K562 (cell line): Measurements from ENCODE around the gene TFAP2E. TPM values are rescaled to one million over a fixed set of nuclear protein-coding genes. Genes with fewer than 3 reads are reported as not detected.
A peak's percentile ranks its signal among the peaks of the same experiment; 100 is the strongest.

Experiments
- E4F1 ChIP-seq: fragments of 250-450 bp; sonication (Bioruptor Pico); IDR thresholded peaks from 2 replicates; pipeline ENCODE4 v1.5.0; 2021; ENCODE audit warnings: mild to moderate bottlenecking, borderline replicate concordance
- ELF2 ChIP-seq: fragments of 250-450 bp; sonication (Bioruptor Pico); IDR thresholded peaks from 2 replicates; pipeline ENCODE4 v1.5.0; 2021; ENCODE audit warnings: mild to moderate bottlenecking
- FUS ChIP-seq: fragments of 200-400 bp; formaldehyde crosslinking; optimal IDR thresholded peaks from 2 replicates; pipeline ENCODE3; 2017; ENCODE audit warnings: low read depth, low read length
- HCFC1 ChIP-seq: IDR thresholded peaks from 2 replicates; pipeline ENCODE4 v1.6.1; 2012; ENCODE audit warnings: low read depth, low read length, improper control_type of control experiment
- JUND ChIP-seq, 2 experiments: IDR thresholded peaks; 2 replicates in 1 of 2; 3 replicates in 1 of 2; pipeline ENCODE4 v1.6.1; 2011; ENCODE audit warnings: borderline replicate concordance in 2 of 2, low read depth in 2 of 2, low read length in 2 of 2, improper control_type of control experiment in 1 of 2, missing biosample characterization in 1 of 2, missing genetic modification characterization in 1 of 2, missing genetic modification reagents in 1 of 2
- MAZ ChIP-seq, 2 experiments: fragments of 450-650 bp in 1 of 2; sonication (generic) in 1 of 2; formaldehyde crosslinking; IDR thresholded peaks in 1 of 2; conservative IDR thresholded peaks in 1 of 2; 2 replicates each; pipeline versions ENCODE4 v1.4.0 to v1.5.0; 2020; ENCODE audit warnings: mild to moderate bottlenecking in 1 of 2, missing genetic modification reagents in 1 of 2
- NELFE ChIP-seq: IDR thresholded peaks from 2 replicates; pipeline ENCODE4 v1.6.1; 2011; ENCODE audit warnings: mild to moderate bottlenecking; ENCODE audit not compliant: insufficient read depth, insufficient read length
- POLR2H ChIP-seq: IDR thresholded peaks from 2 replicates; pipeline ENCODE4 v1.6.1; 2016; ENCODE audit warnings: missing genetic modification characterization, low read depth, mild to moderate bottlenecking, control low read depth, missing compliant biosample characterization, moderate library complexity
- SIRT6 ChIP-seq: IDR thresholded peaks from one replicate; pipeline ENCODE4 v1.6.1; 2012; ENCODE audit warnings: low read depth, mild to moderate bottlenecking, control low read depth, inconsistent platforms, low read length, moderate library complexity
- TSC22D4 ChIP-seq: fragments of 450-650 bp; IDR thresholded peaks from 2 replicates; pipeline ENCODE4 v1.6.1; 2016; ENCODE audit warnings: missing genetic modification characterization, missing biosample characterization, control low read depth
- ZBTB1 ChIP-seq: sonication (generic); formaldehyde crosslinking; IDR thresholded peaks from 2 replicates; pipeline ENCODE4 v1.8.1; 2023; ENCODE audit warnings: missing genetic modification reagents, low read depth, mild to moderate bottlenecking, borderline replicate concordance
- ZNF318 ChIP-seq, 2 experiments: fragments of 450-650 bp; IDR thresholded peaks; 2 replicates each; pipeline ENCODE4 v1.6.1; 2016; ENCODE audit warnings: mild to moderate bottlenecking in 2 of 2, borderline replicate concordance in 1 of 2, low read depth in 1 of 2, moderate library complexity in 1 of 2
- polyA plus RNA-seq, 8 experiments: library from polyadenylated mRNA; depleted of rRNA in 4 of 8; stranded (reverse) in 5 of 8; unstranded in 3 of 8; fragments of >200 nt; fragmentation: Nextera tagmentation in 2 of 8; fragmentation: Illumina TruSeq in 1 of 8; extraction: Ambion mirVana in 2 of 8; extraction: Trizol in 1 of 8; gene quantifications; 2 replicates each; pipeline versions ENCODE4 v1.2.1 to v1.2.3, GENCODE V29; 2011 to 2014; ENCODE audit warnings: inconsistent platforms in 1 of 8, missing spikeins in 1 of 8
- total RNA-seq, 7 experiments: library from RNA; depleted of rRNA in 6 of 7; stranded (reverse); fragments of >200 nt in 6 of 7; fragmentation: Illumina TruSeq in 2 of 7; extraction: Trizol in 2 of 7; gene quantifications; 2 replicates each; pipeline versions ENCODE4 v1.2.1 to v1.2.3, GENCODE V29; 2011 to 2021; ENCODE audit warnings: low replicate concordance in 1 of 7
- TF ChIP-seq, protein P1 (sequence below): sonication (generic); formaldehyde crosslinking; IDR thresholded peaks from 2 replicates; pipeline ENCODE4 v1.8.1; 2023; ENCODE audit warnings: mild to moderate bottlenecking, missing genetic modification reagents

The TFAP2E gene
- total and polyA plus RNA-seq, 9 of the 15 experiments (the other 6 are each of a cell fraction or from before 2014, with no cell fraction given): 0.03 to 0.11 (median 0.07) TPM; not detected in 4

GRCh38 chr1:35641233-35641866 is 68.2 kb downstream of the TFAP2E start, which contains the start of gene PSMB2 (continued):
- TF ChIP-seq ZNF318 (IDR thresholded peaks at IDR 0.05; ENCODE audit: borderline replicate concordance in 1 of 2, low read depth in 1 of 2) (no peak), ELF2 (CRISPR knock-in tag) (no peak), JUND (IDR thresholded peaks at IDR 0.05; ENCODE audit: borderline replicate concordance, low read depth, low read length) (peak; percentile 76), JUND (tag; IDR thresholded peaks at IDR 0.05; ENCODE audit: borderline replicate concordance, low read depth, low read length) (peak; percentile 35; the same call in 1 of the 3 replicates), HCFC1 (peak; percentile 89), TSC22D4 (tag) (no peak), FUS (no peak), SIRT6 (no peak), NELFE (no peak), POLR2H (tag) (peak; percentile 93), MAZ (CRISPR knock-in tag; conservative IDR thresholded peaks at IDR 0.05 in 1 of 2, IDR thresholded peaks at IDR 0.05 in 1 of 2) (0 out of 4 replicates have a peak, but pooled peaks have one; percentile 38 to 64), ZBTB1 (CRISPR knock-in tag) (no peak), E4F1 (CRISPR knock-in tag) (peak; percentile 96)
- TF ChIP-seq, protein P1, sequence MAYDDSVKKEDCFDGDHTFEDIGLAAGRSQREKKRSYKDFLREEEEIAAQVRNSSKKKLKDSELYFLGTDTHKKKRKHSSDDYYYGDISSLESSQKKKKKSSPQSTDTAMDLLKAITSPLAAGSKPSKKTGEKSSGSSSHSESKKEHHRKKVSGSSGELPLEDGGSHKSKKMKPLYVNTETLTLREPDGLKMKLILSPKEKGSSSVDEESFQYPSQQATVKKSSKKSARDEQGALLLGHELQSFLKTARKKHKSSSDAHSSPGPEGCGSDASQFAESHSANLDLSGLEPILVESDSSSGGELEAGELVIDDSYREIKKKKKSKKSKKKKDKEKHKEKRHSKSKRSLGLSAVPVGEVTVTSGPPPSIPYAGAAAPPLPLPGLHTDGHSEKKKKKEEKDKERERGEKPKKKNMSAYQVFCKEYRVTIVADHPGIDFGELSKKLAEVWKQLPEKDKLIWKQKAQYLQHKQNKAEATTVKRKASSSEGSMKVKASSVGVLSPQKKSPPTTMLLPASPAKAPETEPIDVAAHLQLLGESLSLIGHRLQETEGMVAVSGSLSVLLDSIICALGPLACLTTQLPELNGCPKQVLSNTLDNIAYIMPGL (CRISPR knock-in tag): peak; percentile 37; the same call in 1 of the 2 replicates
